HEK293 (cell line): ENCODE results near the gene ALDOC.
A peak's percentile ranks its signal among the peaks of the same experiment; 100 is the strongest.

Source experiments
- CTCF ChIA-PET: fragments of 350-600 bp; formaldehyde crosslinking; extraction: SDS; loops from one replicate; lab custom pipeline; 2021; ENCODE audit warnings: antibody characterized with exemption; lab: Yijun Ruan, JAX
- POLR2A ChIA-PET: fragments of 300-600 bp; formaldehyde crosslinking; extraction: SDS; loops from one replicate; lab custom pipeline; 2020; ENCODE audit warnings: antibody characterized with exemption, inconsistent platforms; lab: Yijun Ruan, JAX
- H3K27ac ChIP-seq: fragments of 200-500 bp; sonication (Bioruptor generic); 2 replicates; pipeline ENCODE4 v1.5.1; 2014; ENCODE audit warnings: low read depth, low read length, control low read depth, inconsistent platforms; ENCODE audit errors: extremely low read depth
- H3K36me3 ChIP-seq, 2 experiments: fragments of 200-500 bp in 1 of 2; sonication (Bioruptor generic) in 1 of 2; 1 replicate in 1 of 2; 2 replicates in 1 of 2; pipeline ENCODE4 v1.5.1; 2014 to 2017; ENCODE audit warnings: inconsistent platforms in 2 of 2, low read length in 2 of 2; ENCODE audit not compliant: control insufficient read depth in 2 of 2, insufficient read depth in 1 of 2
- H3K4me1 ChIP-seq: fragments of 200-500 bp; sonication (Bioruptor generic); 2 replicates; pipeline ENCODE4 v1.5.1; 2014; ENCODE audit warnings: mild to moderate bottlenecking, low read length, inconsistent platforms; ENCODE audit not compliant: control insufficient read depth, insufficient read depth
- H3K4me3 ChIP-seq: 2 replicates; pipeline ENCODE4 v1.5.1; 2011; ENCODE audit warnings: low read depth, mild to moderate bottlenecking, control low read depth, low read length, moderate library complexity
- H3K9me3 ChIP-seq: fragments of 200-500 bp; sonication (Bioruptor generic); 2 replicates; pipeline ENCODE4 v1.5.1; 2014; ENCODE audit warnings: low read depth, low read length, inconsistent platforms; ENCODE audit not compliant: control insufficient read depth, insufficient read depth
- BCL11A ChIP-seq: fragments of 450-650 bp; formaldehyde crosslinking; IDR thresholded peaks from 2 replicates; pipeline ENCODE4 v1.5.1; 2016; ENCODE audit warnings: low read depth, missing biosample characterization, missing genetic modification characterization
- HIC1 ChIP-seq: fragments of 450-650 bp; formaldehyde crosslinking; IDR thresholded peaks from 2 replicates; pipeline ENCODE4 v1.5.1; 2016; ENCODE audit warnings: missing biosample characterization, missing genetic modification characterization
- IKZF3 ChIP-seq: fragments of 450-650 bp; IDR thresholded peaks from 2 replicates; pipeline ENCODE4 v1.5.0; 2018; ENCODE audit warnings: missing biosample characterization, mild to moderate bottlenecking, missing genetic modification characterization, moderate library complexity
- KLF1 ChIP-seq: fragments of 450-650 bp; formaldehyde crosslinking; IDR thresholded peaks from 2 replicates; pipeline ENCODE4 v1.5.1; 2016; ENCODE audit warnings: missing biosample characterization, missing genetic modification characterization
- KLF10 ChIP-seq: fragments of 450-650 bp; IDR thresholded peaks from 2 replicates; pipeline ENCODE4 v1.5.1; 2018; ENCODE audit warnings: missing biosample characterization, mild to moderate bottlenecking, missing genetic modification characterization
- KLF7 ChIP-seq: fragments of 450-650 bp; formaldehyde crosslinking; IDR thresholded peaks from 2 replicates; pipeline ENCODE4 v1.5.1; 2016; ENCODE audit warnings: missing biosample characterization, missing genetic modification characterization, borderline replicate concordance
- KLF8 ChIP-seq: fragments of 450-650 bp; formaldehyde crosslinking; IDR thresholded peaks from 2 replicates; pipeline ENCODE4 v1.5.1; 2016; ENCODE audit warnings: missing biosample characterization, missing genetic modification characterization
- SALL2 ChIP-seq: fragments of 450-650 bp; formaldehyde crosslinking; IDR thresholded peaks from 2 replicates; pipeline ENCODE4 v1.5.0; 2017; ENCODE audit warnings: missing biosample characterization, mild to moderate bottlenecking, missing genetic modification characterization, borderline replicate concordance
- SP3 ChIP-seq: fragments of 450-650 bp; formaldehyde crosslinking; IDR thresholded peaks from 2 replicates; pipeline ENCODE4 v1.5.1; 2016; ENCODE audit warnings: missing biosample characterization, missing genetic modification characterization
- ZBTB44 ChIP-seq: fragments of 450-650 bp; IDR thresholded peaks from 2 replicates; pipeline ENCODE4 v1.5.1; 2018; ENCODE audit warnings: missing biosample characterization, mild to moderate bottlenecking, missing genetic modification characterization
- ZEB2 ChIP-seq: fragments of 450-650 bp; formaldehyde crosslinking; IDR thresholded peaks from 2 replicates; pipeline ENCODE4 v1.5.1; 2016; ENCODE audit warnings: missing biosample characterization, missing genetic modification characterization
- ZFP69B ChIP-seq: fragments of 450-650 bp; formaldehyde crosslinking; IDR thresholded peaks from 2 replicates; pipeline ENCODE4 v1.5.1; 2016; ENCODE audit warnings: missing biosample characterization, missing genetic modification characterization
- ZNF10 ChIP-seq: fragments of 450-650 bp; formaldehyde crosslinking; IDR thresholded peaks from 2 replicates; pipeline ENCODE4 v1.5.1; 2017; ENCODE audit warnings: missing biosample characterization, missing genetic modification characterization
- ZNF2 ChIP-seq: fragments of 450-650 bp; formaldehyde crosslinking; IDR thresholded peaks from 2 replicates; pipeline ENCODE4 v1.5.1; 2016; ENCODE audit warnings: missing biosample characterization, missing genetic modification characterization
- ZNF362 ChIP-seq: fragments of 450-650 bp; formaldehyde crosslinking; IDR thresholded peaks from 2 replicates; pipeline ENCODE4 v1.5.1; 2016; ENCODE audit warnings: missing biosample characterization, missing genetic modification characterization
- ZNF37A ChIP-seq: fragments of 450-650 bp; IDR thresholded peaks from 2 replicates; pipeline ENCODE4 v1.5.1; 2018; ENCODE audit warnings: missing biosample characterization, missing genetic modification characterization
- ZNF398 ChIP-seq: fragments of 450-650 bp; formaldehyde crosslinking; IDR thresholded peaks from 2 replicates; pipeline ENCODE4 v1.5.1; 2017; ENCODE audit warnings: missing biosample characterization, missing genetic modification characterization
- ZNF600 ChIP-seq: fragments of 450-650 bp; formaldehyde crosslinking; IDR thresholded peaks from 2 replicates; pipeline ENCODE4 v1.5.1; 2016; ENCODE audit warnings: missing biosample characterization, missing genetic modification characterization
- ZNF664 ChIP-seq: fragments of 450-650 bp; formaldehyde crosslinking; IDR thresholded peaks from 2 replicates; pipeline ENCODE4 v1.5.1; 2016; ENCODE audit warnings: missing biosample characterization, missing genetic modification characterization
- ZNF76 ChIP-seq: fragments of 450-650 bp; formaldehyde crosslinking; IDR thresholded peaks from 2 replicates; pipeline ENCODE4; 2016; ENCODE audit warnings: low read depth, missing biosample characterization, missing genetic modification characterization, borderline replicate concordance
- ZNF837 ChIP-seq: fragments of 450-650 bp; formaldehyde crosslinking; IDR thresholded peaks from 2 replicates; pipeline ENCODE4 v1.5.1; 2016; ENCODE audit warnings: missing biosample characterization, missing genetic modification characterization
- ZSCAN16 ChIP-seq: fragments of 450-650 bp; formaldehyde crosslinking; IDR thresholded peaks from 2 replicates; pipeline ENCODE4 v1.5.1; 2016; ENCODE audit warnings: missing biosample characterization, missing genetic modification characterization

Gene ALDOC

GRCh38 chr17:28554565-28554964, 22.1 kb downstream of the ALDOC start:
- TF ChIP-seq HIC1 (no peak), ZNF600 (tag by site-specific recombination) (peak; percentile 76)
- Histone ChIP-seq H3K36me3 (peaks cover 53 to 66% of the 10 kb centered on the region in 2 experiments), H3K4me3 (no peak overlapping the region), H3K27ac (no peak overlapping the region), H3K4me1 (peaks cover 14% of the 10 kb centered on the region), H3K9me3 (no peaks in the 10 kb centered on the region)
- ChIA-PET POLR2A (interaction anchor here (1.5 to 8.9 kb wide), 3 partner anchors 9 to 17 kb away, joined by 5 to 68 read pairs (median 5); partner anchors contain the start of gene PIGS), CTCF (no interaction called here)

GRCh38 chr17:28553000-28553505, 23.6 kb downstream of the ALDOC start:
- TF ChIP-seq KLF8 (tag by site-specific recombination): no peak
- TF ChIP-seq ZNF2 (tag by site-specific recombination): no peak
- TF ChIP-seq ZNF362 (tag by site-specific recombination): peak; percentile 90
- no peak for TF ChIP-seq BCL11A (tag by site-specific recombination)
- peak; percentile 68; the same call in 1 of the 2 replicates for TF ChIP-seq ZNF664 (tag by site-specific recombination)
- no peak for TF ChIP-seq ZNF837
- no peak for TF ChIP-seq ZSCAN16
- TF ChIP-seq, all 188 proteins: peak for 2
- Histone ChIP-seq H3K4me3 (no peak overlapping the region; the same call in 1 of the 2 replicates), H3K36me3 (peaks cover 43 to 51% of the 10 kb centered on the region in 2 experiments), H3K4me1 (peaks cover 14% of the 10 kb centered on the region), H3K9me3 (no peaks in the 10 kb centered on the region), H3K27ac (0 out of 2 replicates have a peak overlapping the region, but pooled peaks have one; percentile 19)
- CTCF ChIA-PET: interaction anchor here (0.6 to 1.5 kb wide), 3 partner anchors 13 to 91 kb away, joined by 3 to 8 read pairs (median 4); partner anchors contain the start of gene PIGS
- POLR2A ChIA-PET: interaction anchor here (0.7 to 8.9 kb wide), 5 partner anchors 11 to 167 kb away, joined by 3 to 68 read pairs (median 5); partner anchors contain the start of genes BLTP2, PIGS and RPL23A

GRCh38 chr17:28552176-28552999, 24.3 kb downstream of the ALDOC start, which contains the start of gene UNC119:
Gene UNC119, minus strand, starts transcription at chr17:28552624. Its CDS starts 67 bp downstream, at chr17:28552557.
- ChIA-PET CTCF (interaction anchor here (1.2 to 6.8 kb wide), 6 partner anchors 12 to 91 kb away, joined by 4 to 46 read pairs (median 11); partner anchors contain the start of genes PIGS and RSKR), POLR2A (interaction anchor here (0.7 to 8.9 kb wide), 4 partner anchors 19 to 167 kb away, joined by 3 to 68 read pairs (median 7); partner anchors contain the start of genes BLTP2, PIGS and RPL23A)
- Histone ChIP-seq H3K36me3 (peaks cover 36 to 51% of the 10 kb centered on the region in 2 experiments), H3K27ac (peak within 1 kb of the TSS; percentile 83; the same call in 1 of the 2 replicates), H3K9me3 (no peaks in the 10 kb centered on the region), H3K4me3 (peak within 1 kb of the TSS; percentile 74), H3K4me1 (peaks cover 14% of the 10 kb centered on the region)
- TF ChIP-seq ZNF398 (tag by site-specific recombination): peak; percentile 32
- TF ChIP-seq KLF10: peak; percentile 54; the same call in 1 of the 2 replicates
- TF ChIP-seq ZNF76 (tag by site-specific recombination): peak; percentile 18; the same call in 1 of the 2 replicates
- TF ChIP-seq ZFP69B (tag by site-specific recombination): peak; percentile 51; the same call in 1 of the 2 replicates
- TF ChIP-seq KLF7 (tag by site-specific recombination): no peak
- no peak for TF ChIP-seq SALL2 (tag by site-specific recombination)
- 0 out of 2 replicates have a peak, but pooled peaks have one; percentile 44 for TF ChIP-seq ZEB2 (tag by site-specific recombination)
- TF ChIP-seq ZNF37A: 0 out of 2 replicates have a peak, but pooled peaks have one; percentile 7
- peak; percentile 22; the same call in 1 of the 2 replicates for TF ChIP-seq KLF1 (tag by site-specific recombination)
- 0 out of 2 replicates have a peak, but pooled peaks have one; percentile 2 for TF ChIP-seq ZBTB44 (tag by site-specific recombination)
- peak; percentile 84 for TF ChIP-seq SP3 (tag by site-specific recombination)
- peak; percentile 69 for TF ChIP-seq IKZF3 (tag by site-specific recombination)
- no peak for TF ChIP-seq ZNF2 (tag by site-specific recombination)
- peak; percentile 56; the same call in 1 of the 2 replicates for TF ChIP-seq ZNF10 (tag by site-specific recombination)
